ENCODE results near the gene ANKRD13D.

DNA sequence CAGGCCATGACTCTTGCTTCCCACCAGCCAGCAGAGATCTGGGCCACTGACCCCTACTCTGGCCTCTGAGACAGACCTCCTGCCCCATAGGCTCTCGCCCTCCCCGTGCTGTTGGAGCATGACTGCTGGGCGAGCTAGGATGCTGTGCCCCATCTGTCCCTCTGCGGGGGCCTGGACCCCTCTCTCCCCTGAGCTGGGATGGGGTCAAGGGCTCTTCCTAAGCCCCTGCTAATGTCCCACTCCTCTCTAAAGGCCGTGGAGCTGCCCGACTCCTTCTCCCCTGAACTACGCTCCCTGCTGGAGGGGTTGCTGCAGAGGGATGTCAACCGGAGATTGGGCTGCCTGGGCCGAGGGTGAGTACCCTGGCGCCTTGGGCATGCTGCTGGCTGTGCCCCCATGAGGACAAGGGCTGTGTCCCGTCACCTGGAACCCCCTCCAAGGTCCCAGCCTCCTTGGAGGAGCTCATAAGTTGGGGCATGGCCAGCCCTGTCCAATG is 6.2 kb upstream of the ANKRD13D start:
- TF ChIP-seq EZH2 (IDR thresholded peaks at IDR 0.05; ENCODE audit: low read depth): no peak
- TF ChIP-seq, protein P1, sequence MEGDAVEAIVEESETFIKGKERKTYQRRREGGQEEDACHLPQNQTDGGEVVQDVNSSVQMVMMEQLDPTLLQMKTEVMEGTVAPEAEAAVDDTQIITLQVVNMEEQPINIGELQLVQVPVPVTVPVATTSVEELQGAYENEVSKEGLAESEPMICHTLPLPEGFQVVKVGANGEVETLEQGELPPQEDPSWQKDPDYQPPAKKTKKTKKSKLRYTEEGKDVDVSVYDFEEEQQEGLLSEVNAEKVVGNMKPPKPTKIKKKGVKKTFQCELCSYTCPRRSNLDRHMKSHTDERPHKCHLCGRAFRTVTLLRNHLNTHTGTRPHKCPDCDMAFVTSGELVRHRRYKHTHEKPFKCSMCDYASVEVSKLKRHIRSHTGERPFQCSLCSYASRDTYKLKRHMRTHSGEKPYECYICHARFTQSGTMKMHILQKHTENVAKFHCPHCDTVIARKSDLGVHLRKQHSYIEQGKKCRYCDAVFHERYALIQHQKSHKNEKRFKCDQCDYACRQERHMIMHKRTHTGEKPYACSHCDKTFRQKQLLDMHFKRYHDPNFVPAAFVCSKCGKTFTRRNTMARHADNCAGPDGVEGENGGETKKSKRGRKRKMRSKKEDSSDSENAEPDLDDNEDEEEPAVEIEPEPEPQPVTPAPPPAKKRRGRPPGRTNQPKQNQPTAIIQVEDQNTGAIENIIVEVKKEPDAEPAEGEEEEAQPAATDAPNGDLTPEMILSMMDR (conservative IDR thresholded peaks at IDR 0.05): no peak

Data from PC-9 (cell line).